ENCODE measurements around the gene VCL.
"Not testable (repeated sequence)": the region's sequence is repeated elsewhere in the genome, so short reads cannot be mapped to it uniquely, and the experiment has no call there.

Gene VCL

DNA sequence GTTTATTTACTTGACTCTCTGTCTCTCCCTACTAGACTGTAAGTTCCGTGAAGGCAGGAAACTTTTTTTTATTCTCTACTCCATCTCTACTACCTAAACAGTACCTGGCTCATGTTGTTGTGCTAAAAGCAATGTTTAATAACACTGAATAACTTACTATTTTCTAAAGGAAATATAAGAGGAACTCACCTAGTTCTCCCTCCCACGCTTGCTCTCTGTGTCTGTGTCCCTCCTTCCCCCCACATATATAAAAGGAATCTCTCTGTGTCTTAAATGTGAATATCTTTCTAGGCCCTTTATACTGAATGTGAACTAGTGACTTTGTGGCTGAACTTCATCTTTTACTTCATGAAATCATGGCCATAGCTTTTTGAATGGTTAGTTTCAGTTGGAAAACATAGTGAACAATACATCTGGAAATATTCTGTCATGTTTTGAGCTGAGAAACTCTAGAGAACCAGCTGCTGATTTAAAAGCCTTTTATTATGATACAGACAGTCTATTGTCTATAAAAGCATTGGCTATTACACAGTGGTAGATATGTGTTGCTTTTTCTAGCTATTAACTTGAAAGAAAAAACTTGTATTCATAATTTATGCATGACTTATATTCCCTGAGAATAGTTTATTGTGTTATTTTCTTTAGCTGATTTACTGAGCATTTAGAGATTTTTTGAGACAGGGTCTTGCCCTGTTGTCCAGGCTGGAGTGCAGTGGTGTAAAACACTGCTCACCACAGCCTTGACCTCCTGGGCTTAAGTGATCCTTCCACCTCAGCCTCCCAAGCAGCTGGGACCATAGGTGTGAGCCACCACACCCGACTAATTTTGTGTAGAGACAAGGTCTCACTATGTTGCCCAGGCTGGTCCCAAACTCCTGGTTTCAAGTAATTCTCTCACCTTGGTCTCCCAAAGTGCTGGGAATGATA, 42.5 kb downstream of the VCL start:
- DNase-seq (ENCODE audit: low read depth): no peak

DNA sequence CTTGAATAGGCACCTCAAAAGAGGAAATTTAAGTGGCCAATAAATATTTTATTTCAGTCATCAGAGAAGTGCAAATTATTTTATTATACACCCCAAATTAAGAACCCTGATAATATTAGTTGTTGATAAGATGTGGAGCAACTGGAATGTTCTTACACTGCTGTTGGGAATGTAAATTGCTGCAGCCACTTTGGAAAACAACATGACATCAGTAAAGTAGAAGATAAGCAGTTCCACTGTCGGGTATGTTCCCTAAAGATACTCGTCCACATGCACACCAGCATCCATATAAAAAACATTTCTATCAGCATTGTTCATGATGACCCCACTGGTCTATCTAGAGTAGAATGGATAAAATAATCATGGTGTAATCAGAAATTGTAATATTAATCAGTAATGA, 46.5 kb downstream of the VCL start:
- no peak for DNase-seq (ENCODE audit: low read depth)

DNA sequence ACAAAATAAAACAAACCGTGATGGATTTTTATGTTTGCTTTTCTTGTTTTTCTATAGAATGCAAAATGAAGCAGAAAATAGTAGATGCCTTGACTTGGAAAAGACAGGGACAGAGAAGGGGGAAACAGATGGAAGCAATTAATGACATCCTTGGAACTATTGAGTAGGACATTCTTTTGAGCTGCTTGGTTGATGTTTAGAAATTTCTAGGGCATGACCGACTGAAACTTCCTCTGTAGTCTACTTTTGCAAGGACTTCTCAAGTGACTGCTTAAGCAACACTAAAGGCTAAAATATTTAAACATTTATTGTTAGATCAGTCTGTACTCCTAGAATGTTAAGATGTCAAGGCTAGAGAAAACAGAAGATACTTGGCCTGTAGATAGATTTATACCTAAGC, 49.4 kb downstream of the VCL start:
- DNase-seq (ENCODE audit: low read depth): peak; percentile 86

DNA sequence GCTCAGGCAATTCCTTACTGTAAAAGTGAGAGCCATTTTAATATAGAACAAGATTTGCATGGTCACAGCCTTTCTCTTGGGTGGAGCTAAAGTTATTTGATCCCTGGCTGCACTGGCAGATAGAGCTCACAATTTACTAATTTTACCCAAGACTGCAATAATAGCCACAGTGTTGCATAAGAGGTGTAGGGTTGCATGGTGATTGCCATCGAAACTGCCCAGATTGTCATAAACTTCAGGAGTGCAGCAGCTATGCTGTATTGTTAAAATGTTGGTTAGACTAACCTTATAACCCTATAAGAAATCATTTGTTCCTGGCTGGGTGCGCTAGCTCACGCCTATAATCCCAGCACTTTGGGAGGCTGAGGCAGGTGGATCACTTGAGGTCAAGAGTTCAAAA, 50.0 kb downstream of the VCL start:
- DNase-seq (ENCODE audit: low read depth): peak; percentile 79

DNA sequence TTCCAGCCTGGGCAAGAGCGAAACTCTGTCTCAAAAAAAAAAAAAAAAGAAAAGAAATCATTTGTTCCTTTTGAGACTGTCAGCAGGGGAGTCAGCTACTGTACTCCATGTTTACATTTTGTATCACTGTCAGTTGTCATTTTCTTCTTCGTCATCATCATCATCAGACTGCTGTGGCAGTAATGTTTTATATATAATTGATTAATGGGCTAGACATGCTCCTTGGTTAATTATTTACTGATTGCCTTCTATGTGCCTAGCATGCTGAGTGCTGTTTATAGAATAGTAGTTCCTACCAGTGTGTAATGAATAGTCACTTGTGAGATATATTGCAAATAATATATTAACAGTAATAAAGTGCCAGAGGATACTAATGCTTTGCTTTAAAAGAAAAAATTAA, 50.5 kb downstream of the VCL start:
- DNase-seq (ENCODE audit: low read depth): no peak

DNA sequence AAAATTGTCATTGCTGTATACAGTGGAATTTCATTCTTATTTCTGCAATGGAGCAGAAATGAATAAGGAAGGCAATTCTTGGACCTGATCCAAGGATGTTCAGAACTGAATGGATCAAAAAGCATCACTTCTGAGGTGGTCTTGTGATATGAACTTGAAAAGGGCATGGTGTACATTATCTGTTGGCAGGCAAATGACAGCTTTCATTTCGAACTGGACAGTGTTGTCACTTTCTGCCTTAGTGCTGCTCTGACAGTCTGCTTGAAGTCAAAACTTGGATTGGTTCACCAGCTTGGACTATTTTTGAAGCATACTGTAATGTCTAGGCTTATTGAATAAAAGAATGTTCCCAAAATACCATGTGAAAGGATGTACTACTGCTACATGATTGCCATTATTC, 52.0 kb downstream of the VCL start:
- DNase-seq (ENCODE audit: low read depth): no peak

DNA sequence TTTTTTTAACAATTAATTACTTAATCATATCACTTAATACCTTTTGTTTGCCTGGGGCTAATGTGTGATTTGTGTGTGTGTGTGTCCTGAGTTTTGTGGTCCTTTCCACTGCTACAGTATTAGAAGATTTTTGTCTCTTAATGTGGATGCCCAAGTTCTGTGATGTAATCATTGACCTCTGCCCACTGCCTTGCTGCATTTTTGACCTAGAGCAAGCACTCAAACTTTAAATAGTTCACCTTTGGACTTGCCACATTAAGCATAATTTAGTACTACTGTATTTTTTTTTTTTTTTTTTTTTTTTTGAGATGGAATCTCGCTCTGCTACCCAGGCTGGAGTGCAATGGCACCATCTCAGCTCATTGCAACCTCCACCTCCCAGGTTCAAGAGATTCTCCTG, 52.7 kb downstream of the VCL start:
- no peak for DNase-seq (ENCODE audit: low read depth)

DNA sequence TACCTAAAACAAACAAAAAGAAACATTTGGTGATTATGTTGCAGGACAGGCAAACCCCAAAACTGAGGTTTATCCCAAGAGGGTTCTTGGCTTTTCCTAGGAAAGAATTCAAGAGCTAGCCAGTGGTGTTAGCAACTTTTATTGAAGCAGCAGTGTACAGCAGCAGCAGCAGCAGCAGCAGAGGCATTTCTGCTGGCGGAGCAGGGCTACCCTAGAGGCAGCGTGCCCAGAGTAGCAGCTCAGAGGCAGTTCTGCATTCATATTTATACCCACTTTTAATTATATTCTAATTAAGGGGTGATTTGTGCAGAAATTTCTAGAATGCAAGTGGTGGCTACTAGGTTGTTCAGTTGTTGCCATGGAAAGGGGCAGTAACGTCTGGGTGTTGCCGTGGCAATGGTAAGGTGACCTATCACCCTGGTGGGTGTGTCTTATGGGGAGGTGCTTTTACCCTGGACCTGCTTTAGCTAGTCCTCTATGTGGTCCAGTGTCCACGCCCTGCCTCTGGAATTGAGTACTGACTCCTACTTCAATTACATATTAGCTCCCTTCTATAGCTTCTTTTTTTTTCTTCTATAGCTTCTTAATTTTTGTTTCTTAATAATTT, 53.9 kb downstream of the VCL start:
- no peak for DNase-seq (ENCODE audit: low read depth)

DNA sequence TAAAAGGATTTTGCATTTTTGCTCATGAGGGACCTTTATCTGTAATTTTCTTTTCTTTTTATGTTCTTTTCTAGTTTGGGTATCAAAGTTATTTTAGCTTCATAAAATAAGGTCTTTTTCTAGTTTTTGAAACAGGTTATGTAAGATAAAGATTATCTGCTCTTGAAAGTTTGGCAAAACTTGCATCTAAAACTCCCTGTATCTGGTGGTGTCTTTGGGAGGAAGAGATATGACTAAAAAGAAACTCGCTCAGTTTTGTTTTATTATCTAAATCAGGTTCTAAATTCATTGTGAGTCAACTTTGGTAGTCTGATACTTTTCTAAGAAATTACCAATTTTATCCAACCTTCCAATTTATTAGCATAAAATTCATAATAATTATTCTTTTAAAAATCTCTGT, 55.1 kb downstream of the VCL start:
- DNase-seq (ENCODE audit: low read depth): no peak

DNA sequence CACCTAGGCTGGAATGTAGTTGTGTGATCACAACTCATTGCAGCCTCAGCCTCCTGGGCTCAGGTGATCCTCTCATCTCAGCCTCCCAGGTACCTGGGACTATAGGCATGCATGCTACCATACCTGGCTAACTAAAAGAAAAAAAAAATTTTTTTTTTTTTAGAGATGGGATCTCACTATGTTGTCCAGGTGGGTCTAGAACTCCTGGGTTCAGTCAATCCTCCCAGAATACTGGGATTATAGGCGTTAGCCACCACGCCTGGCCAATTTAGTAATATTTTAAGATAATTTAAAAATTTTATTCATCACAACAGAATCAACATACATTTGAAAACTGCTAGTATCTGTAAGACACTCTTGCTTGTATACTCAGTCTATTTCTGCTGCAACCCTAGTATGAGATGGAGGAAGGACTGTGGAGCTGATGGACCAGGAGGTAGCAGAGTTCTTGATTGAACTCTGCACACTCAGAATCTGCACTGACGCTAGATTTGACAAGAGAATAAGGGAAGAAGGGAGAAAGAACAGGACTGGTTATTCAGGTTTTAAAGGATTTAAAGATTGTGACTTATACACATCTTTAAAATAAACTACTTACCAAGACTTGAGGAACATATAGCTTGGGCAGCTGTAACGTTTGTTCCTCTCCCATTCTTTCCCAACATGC, 57.6 kb downstream of the VCL start:
- no peak for DNase-seq (ENCODE audit: low read depth)

DNA sequence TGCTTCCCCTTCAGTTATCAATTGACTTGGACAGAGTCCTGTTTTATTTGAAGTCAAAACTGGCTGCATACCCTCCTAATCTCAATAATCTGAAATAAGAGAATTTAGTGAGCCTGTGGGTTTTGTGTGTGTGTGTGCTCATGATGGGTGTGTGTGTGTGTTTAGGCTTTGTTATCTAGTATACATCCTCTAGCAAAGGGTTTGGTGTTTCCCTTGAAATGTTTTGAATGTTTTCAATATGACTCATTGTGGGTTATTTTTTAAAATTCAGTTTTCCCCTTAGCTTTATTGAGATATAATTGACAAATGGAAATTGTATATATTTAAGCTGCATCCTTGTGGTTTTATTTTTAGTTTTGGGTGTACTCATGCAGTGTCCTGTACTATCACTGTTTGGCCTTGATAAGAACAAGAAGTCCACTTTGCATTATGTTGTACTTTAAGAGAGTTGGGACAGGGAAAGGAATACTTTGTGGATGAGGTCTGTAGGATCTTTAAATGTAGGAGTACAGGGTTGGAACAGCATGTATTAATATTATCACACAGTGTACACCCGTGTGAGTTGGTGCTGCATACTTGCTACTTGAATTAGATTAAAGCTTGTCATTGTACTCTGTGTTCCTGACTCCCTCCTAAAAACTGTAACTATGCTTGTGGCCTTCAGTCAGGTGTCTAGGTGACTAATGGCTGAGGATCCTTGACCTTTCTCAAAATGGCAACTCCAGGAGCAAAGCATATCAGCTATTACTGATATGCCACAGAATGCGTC, 58.3 kb downstream of the VCL start:
- DNase-seq (ENCODE audit: low read depth): no peak

DNA sequence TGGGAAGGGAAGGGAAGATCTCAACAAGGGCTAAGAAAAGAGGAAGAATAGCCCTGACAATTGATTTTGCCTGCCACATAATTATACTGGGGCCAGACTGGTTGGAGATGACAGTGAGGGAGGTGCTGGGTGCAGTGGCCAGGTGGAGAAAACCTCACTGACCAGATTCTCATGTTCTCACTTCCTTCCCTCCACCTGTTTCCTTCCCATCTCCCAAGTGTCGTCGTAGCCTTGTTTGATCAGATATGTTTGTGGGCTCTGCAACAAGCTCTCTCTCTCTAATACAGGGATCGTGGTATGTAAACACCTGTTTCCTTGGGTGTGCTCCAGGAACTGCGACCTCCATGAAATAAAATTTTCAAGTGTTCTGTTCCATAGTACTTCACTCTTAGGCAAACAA, 60.2 kb downstream of the VCL start:
- DNase-seq (ENCODE audit: low read depth): no peak

DNA sequence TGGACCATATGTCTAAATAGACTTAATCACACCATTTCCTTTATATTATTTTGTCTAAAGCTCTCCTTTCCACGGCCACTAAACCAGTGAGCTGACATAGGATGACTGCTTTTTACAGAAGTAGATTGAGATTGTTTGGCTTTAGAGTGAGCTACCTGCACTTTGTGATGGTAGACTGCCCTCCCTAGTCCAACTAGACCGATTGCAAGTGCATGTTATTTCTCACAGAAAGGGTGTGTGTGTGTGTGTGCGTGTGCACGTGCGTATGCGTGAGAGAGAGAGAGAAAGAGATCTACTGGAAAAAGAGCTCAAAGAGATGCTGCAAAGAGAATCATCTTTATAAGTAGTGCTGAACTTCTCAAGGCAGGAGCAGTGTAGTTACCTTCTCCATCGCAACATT, 60.7 kb downstream of the VCL start:
- no peak for DNase-seq (ENCODE audit: low read depth)

DNA sequence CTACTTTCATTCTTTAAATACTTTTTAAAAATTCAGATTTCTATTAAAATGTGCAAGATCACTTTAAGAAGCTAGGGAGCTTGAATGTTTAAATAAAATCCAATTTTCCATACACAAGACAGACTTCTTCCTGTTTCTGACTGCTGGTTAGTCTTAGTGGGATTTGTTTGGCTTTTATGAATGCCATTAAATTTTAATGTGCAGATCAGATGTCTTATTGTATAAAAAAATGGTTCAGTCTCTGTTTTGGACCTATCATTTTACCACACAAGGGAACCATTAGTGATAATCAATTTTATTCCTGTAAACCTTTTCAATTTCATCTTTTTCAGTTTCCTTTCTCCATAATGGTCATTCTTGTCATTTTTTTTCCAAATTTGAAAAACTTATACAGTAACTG, 63.2 kb downstream of the VCL start:
- no peak for DNase-seq (ENCODE audit: low read depth)

DNA sequence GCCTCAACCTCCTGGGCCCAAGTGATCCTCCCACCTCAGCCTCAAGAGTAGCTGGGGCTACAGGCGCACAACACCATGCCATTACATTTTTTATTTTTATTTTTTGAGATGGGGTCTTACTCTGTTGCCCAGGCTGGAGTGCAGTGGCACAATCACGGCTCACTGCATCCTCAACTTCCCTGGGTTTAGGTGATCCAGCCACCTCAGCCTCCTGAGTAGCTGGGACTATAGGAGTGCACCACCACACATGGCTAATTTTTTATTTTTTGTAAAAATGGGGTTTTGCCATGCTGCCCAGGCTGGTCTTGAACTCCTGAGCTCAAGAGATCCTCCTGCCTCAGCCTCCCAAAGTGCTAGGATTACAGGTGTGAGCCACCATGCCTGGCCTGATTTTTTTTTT, 64.1 kb downstream of the VCL start:
- DNase-seq (ENCODE audit: low read depth): not testable (repeated sequence)

DNA sequence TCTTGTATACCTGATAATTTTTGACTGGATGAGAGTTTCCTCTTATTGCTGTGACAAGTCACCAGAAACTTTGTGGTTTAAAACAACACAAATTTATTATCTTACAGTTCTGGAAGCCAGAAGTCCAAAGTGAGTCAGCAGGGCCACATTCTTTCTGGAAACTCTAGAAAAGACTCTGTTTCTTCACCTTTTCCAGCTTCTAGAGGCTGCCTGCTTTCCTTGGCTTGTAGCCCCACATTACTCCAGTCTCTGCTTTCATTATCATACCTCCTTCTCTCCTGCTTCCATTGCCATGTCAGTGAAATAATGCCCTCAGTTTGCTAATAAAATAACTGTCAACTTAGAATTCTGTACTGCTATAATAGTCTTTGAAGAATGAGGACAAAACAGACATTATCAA, 65.3 kb downstream of the VCL start:
- no peak for DNase-seq (ENCODE audit: low read depth)

DNA sequence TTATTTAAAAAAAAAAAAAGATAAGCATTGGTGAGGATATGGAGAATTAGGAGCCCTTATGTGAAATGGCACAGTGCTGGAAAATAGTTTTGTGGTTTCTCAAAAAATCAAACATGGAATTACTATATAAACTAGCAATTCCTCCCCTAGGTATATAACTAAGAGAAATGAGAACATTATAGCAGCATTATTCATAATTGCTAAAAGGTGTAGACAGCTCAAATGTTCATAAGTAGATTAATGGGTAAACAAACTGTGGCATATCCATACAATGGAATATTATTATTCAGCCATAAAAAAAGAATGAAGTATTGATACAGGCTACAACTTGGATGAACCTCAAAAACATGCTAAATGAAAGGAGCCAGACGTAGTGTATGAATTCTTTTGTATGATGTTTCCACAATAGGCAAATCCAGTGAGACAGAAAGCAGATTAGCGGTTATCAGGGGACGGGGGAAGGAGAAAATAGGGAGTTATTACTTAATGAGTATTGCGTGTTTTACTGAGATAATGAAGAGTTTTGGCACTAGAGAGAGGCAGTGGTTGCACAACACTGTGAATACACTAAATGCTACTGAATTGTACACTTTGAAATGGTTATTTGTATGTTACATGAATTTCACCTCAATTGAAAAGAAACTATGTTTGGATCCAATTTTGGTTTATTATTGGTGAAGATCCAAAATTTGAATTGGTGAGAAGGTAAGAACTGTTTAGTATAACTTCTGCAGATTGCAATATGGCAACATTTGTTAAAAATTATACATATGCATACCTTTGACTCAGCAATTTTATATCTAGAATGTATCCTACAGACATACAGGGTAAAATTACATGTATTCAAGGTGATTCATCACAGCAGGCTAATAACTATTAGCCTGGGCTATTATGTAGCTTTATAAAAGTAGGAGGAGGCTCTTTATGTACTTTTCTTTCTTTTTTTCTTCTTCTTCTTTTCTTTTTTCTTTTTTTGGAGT, 69.7 kb downstream of the VCL start:
- DNase-seq (ENCODE audit: low read depth): no peak

DNA sequence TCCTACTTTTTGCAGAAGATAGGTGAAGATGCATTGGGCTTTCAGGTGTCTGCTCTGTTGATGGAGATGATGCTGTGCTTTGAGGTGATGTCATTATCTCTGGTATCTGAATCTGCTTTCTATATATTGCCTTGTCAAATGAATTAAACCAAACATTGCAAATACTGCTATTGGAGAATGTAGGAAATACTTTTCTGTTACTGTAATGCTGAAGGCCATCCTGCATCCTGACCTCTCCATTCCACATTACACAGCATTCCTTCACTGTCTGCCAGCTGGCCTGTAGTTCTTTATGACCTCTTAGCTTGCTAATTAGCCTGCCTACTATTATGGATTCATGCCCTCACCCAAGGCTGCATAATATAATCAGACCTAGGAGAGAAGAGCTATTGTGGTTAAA, 73.2 kb downstream of the VCL start:
- peak; percentile 72 for DNase-seq (ENCODE audit: low read depth)

DNA sequence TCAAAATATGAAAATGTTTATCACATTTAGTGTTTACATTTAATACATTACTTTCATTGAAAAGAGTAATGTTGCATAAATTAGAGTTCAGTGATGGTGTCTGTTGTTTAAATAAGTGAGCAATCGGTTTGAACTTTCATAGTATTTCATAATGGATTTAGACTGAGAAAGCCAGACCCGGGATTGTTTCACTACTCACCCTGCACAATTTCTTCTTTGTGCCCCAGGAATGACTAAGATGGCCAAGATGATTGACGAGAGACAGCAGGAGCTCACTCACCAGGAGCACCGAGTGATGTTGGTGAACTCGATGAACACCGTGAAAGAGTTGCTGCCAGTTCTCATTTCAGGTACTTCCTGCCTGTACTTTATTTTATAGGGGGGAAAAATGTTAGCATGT, 74.6 kb downstream of the VCL start:
- DNase-seq (ENCODE audit: low read depth): no peak

DNA sequence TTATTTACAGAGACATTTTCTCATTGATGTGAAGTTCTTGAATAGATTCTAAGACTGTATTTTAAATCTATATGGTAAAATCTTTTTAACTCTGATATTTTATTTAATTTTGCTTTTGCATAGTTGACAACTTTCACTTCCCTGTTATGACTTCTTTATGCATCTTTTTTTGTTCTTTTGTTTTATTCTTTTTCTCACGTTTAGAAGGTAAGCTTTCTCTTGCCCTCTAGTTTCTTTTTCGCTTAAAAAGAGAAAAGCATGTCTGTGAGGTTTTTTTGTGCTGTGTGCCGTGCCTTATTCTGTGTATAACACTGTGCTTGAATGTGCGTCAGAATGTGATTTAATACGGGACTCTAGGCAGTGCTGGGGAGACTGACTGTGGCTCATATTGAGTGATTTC, 78.0 kb downstream of the VCL start:
- no peak for DNase-seq (ENCODE audit: low read depth)

DNA sequence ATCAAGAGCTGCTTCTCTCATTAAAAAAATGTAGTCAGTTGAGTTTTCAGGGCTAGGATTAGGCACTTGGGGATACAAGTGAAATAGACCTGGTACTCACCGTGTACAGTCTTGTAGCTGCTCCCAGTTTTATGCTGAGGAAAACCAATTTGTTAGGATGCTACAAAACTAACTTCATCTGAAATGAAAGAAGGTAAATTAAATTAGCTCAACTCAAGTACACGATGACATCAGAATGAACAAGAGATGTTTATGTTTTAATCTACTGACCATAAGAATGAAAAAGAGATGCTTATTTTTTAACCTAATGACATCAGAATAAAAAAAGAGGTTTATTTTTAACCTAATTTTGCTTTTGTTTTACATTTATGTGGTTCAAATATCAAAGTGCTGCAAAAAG, 79.0 kb downstream of the VCL start:
- no peak for DNase-seq (ENCODE audit: low read depth)

Data from fibroblast of the conjunctiva (primary cell).